NCI-H2196 (cell line): ENCODE data around the gene SWT1.
A peak's percentile ranks its signal among the peaks of the same experiment; 100 is the strongest.

ENCODE experiments used
- DNase-seq: peaks from one replicate; lab custom pipeline; 2025; ENCODE audit not compliant: unreplicated experiment; lab: John Stamatoyannopoulos, UW

SWT1 gene

DNA sequence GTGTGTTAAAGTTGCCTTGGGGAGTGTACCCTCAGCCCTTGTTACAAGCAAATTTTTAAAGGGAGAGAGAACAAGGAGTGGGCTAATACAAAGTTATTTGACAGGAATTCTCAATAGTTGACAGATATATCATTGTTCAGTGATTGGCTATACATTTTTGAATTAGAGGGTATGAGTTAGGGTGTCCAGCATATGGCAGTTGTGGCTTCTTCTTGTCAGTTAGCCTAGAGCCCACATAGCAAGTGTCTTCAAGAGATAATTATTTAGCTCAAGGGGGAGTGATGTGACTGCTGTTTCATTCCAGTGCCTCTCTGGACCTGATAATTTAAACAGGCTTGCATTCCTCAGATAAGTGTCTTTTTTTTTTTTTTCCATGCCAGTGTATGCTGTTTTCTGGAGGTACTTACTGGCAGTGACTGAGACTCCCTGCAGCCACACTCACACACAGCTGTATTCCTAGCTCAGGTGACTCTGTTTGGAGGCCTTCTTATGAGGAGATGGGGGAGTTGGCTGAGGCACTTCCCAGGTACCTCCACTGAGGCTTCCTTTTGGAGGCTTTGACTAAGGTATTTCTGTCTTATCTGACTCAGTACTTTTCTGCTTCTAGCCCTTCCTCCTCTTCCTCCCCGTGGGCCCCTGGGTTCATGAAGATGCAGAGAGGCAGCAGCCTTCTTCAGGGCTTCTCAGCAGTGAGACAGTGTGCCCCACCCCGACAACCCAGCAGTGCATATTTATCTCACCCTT, 127.7 kb downstream of the SWT1 start:
- no peak for DNase-seq

DNA sequence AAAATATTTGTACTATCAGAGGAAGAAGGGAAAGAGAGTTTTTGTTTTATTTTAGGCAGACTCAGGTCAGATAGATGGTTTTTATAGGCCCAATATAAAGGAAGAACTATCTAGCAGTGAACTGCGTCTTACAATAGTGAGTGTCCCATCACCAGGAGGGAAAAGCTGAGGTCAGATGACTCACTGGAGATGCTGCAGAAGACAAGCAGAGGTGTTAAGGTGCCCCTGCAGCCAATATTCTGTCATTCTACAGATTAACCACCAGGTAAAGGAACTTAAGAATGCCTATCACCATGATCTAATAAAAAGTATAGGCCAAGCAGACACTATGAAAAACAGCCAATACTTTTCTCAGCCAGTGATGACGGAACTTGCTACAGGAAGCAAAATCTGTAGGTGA, 130.5 kb downstream of the SWT1 start:
- DNase-seq: no peak

DNA sequence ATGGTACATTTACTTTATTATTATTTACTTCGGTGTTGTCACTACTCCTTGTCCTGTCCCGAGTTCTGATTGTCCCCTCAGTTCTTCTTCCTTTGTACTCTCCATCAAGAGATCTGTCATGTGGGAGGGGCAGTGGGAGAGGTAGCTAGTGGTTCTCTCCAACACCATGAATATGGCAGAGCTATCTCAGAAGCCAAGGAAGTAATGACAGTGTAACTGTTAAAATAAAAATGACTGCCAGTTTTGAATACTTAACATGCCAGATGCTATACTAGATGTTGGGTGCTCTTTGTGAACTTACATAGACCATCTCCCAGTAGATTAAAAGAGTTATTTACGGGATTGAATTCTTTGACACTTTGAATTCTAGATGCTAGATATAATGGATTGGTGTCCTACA, 131.5 kb downstream of the SWT1 start:
- DNase-seq: no peak

DNA sequence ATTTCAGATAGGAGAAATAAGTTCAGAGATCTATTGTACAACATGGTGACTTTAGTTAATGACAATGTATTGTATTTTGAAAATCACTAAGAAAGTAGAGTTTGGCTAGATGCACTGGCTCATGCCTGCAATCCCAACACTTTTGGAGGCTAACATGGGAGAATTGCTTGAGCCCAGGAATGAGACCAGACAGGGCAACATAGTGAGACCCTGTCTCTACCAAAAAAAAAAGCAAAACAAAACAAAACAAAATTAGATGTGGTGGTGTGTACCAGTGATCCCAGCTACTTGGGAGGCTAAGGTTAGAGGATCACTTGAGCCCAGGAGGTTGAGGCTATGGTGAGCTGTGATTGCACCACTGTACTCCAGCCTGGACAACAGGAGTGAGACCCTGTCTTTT, 132.9 kb downstream of the SWT1 start:
- DNase-seq: no peak

GRCh38 chr1:185291159-185291558, 134.2 kb downstream of the SWT1 start:
- no peak for DNase-seq

DNA sequence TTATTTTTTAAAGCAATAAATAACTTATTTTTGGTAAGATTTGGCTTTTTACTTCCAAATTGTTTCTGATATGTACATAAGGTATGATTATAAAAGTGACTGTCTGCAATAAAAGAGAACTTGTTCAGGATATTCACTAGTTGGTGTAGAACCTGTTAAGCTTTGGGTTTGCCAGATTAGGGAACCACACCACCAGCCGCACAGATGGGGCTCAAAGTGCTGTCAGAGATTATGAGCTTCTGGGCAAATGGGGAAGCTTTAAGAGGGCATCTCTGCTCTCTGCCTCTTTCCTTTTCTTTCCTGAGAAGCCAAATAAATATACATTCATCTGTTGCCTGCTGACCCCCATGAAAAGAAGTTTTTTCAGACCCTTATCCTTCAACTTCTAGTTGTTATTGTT, 134.7 kb downstream of the SWT1 start:
- no peak for DNase-seq

- no peak for DNase-seq
Observed at GRCh38 chr1:185292237-185292636, 135.3 kb downstream of the SWT1 start.

DNA sequence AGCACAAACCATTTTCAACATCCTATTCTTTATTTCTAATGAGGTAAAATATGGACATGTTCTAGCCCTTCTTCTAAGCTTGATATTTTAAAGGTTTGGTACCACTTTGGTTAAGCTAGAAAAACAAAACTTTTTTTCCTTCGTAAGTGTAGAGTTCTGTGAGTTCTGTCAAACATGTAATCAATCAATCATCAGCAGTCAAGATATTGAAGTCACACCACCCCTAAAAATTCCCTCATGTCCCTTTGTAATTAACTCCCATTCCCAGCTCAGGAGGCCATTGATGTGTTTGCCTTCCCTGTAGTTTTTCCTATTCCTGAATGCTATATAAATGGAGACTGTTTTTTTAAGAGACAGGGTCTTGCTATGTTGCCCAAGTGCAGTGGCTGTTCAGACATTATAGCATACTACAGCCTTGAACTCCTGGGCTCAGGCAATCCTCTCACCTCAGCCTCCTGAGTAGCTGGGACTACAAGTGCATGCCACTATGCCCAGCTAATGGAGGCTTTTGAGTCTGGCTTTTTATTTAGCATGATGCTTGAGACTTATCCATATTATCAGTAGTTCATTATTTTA, 137.1 kb downstream of the SWT1 start:
- no peak for DNase-seq

- DNase-seq: no peak
Observed at GRCh38 chr1:185295091-185295490, 138.1 kb downstream of the SWT1 start.

DNA sequence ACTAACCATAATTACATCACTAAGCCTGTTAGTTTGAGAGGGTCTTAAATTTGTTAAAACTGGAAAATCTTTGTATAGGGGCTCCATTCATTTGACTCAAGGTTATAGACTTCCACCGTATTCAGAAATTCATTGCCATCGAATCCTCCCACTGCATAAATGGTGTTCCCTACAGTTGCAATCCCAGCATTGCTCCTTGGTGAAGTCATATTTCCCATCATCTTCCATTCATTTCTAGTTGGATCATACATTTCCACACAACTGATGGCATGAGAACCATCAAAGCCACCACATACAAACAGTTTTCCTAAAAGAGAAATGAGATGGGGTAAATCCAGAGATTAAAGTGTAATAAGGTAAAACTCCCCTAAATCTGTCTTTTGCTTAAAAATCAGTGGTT, 141.0 kb downstream of the SWT1 start:
- no peak for DNase-seq

GRCh38 chr1:185300152-185300551, 143.2 kb downstream of the SWT1 start:
- DNase-seq: no peak

DNA sequence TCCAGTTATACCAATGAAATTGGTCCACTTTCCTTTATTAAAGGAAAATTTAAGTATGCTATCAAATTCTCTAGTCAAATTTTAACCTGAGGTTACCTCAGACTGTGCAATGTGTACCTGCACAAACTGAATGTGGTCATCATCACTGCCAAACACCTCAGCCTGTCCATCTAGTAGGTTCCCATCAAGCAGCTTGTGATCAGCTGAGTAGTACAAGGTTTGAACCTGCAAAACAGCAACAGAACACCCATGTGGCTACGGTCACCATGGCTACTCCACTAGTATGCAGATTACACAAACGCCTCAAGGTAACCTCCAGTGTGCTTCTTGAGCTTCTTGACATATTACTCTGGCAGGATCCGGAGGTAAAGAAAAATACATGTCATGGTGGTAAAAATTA, 148.5 kb downstream of the SWT1 start:
- no peak for DNase-seq

DNA sequence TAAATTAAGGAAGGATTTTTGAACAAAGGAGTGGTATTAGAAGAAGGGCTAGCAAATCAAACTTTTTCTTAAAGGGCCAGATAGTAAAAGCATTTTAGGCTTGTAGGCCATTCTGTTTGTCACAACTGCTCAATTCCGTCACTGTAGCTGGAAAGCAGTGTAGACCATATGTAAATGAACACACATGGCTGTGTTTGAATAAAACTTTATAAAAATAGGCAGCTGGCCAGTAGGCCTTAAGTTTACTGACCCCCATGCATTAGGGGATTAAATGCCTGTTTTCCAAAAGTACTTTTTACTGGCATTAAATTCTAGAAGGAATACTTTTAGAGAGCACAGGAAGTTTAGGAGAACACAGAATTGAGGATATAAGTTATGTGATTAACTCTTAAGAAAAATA, 151.2 kb downstream of the SWT1 start:
- DNase-seq: no peak

- DNase-seq: no peak
Observed at GRCh38 chr1:185309566-185309965, 152.6 kb downstream of the SWT1 start.

- no peak for DNase-seq
Observed at GRCh38 chr1:185311589-185312225, 154.7 kb downstream of the SWT1 start.

- DNase-seq: no peak
Observed at GRCh38 chr1:185312361-185313138, 155.6 kb downstream of the SWT1 start.

DNA sequence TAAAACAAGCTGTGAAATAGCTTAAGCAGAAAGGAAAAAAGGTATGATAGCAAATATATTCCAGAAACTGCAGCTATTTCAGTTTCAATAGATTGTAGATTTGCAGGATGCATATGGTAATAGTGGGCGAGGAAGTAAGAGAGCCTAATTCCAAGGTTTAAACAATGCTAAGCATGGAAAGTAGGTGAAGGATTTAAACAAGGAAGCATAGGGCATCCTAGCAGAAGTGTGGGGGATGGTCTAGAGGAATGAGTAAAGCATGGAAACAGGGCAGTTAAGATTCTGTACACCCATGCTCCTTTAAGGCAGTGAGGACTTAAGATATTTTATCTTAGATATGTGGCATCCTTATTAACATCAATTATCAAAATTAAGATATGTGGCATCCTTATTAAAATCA, 157.4 kb downstream of the SWT1 start:
- no peak for DNase-seq

- peak; percentile 6 for DNase-seq
Observed at GRCh38 chr1:185315445-185316071, 158.6 kb downstream of the SWT1 start.

GRCh38 chr1:185316163-185317033, 159.4 kb downstream of the SWT1 start:
- DNase-seq: peak; percentile 66
